PC-3 (cell line): ENCODE measurements around the gene DGKH. TPM values are rescaled to one million over a fixed set of nuclear protein-coding genes. Genes with fewer than 3 reads are reported as not detected.

Experiments
- ATAC-seq: fragments of 200-7000 bp; cut with Tn5 transposase; 2 replicates; pipeline ENCODE4 v1.9.1; 2020; ENCODE audit warnings: mild to moderate bottlenecking, moderate library complexity
- BruUV-seq: library from RNA; stranded (reverse); fragments of 400-500 nt; replicated peaks from 2 replicates; lab custom pipeline; 2021; lab: Mats Ljungman, UMichigan
- CTCF ChIA-PET: fragments of 300-600 bp; sonication (Branson Sonifier 250); formaldehyde crosslinking; loops from one replicate; lab custom pipeline; 2022; ENCODE audit warnings: antibody characterized with exemption; lab: Charles Lee
- POLR2A ChIA-PET: fragments of 300-600 bp; sonication (Branson Sonifier 250); formaldehyde crosslinking; loops from one replicate; lab custom pipeline; 2022; ENCODE audit warnings: antibody characterized with exemption; ENCODE audit not compliant: unreplicated experiment; lab: Charles Lee
- DNase-seq: peaks from one replicate; pipeline ENCODE4 v3.0.0-alpha.2; 2015
- H2AFZ ChIP-seq: fragments of 300-600 bp; sonication (generic); 2 replicates; pipeline ENCODE4 v1.6.0; 2016; ENCODE audit warnings: antibody characterized with exemption, low read length
- H3F3A ChIP-seq: fragments of 300-600 bp; sonication (generic); one replicate; pipeline ENCODE4 v1.6.0; 2017; ENCODE audit warnings: antibody characterized with exemption, low read length, control low read depth, mild to moderate bottlenecking; ENCODE audit not compliant: unreplicated experiment
- H3K27ac ChIP-seq: fragments of 300-600 bp; sonication (generic); 2 replicates; pipeline ENCODE4 v1.5.1; 2016; ENCODE audit warnings: mild to moderate bottlenecking, low read length
- H3K27me3 ChIP-seq: fragments of 300-600 bp; sonication (generic); 2 replicates; pipeline ENCODE4 v1.6.1; 2016; ENCODE audit warnings: low read length, mixed read lengths
- H3K36me3 ChIP-seq: fragments of 300-600 bp; sonication (generic); 2 replicates; pipeline ENCODE4 v1.6.1; 2016; ENCODE audit warnings: low read depth, mixed run types, low read length, mixed read lengths
- H3K4me1 ChIP-seq: fragments of 300-600 bp; sonication (generic); 2 replicates; pipeline ENCODE4 v1.5.1; 2016; ENCODE audit warnings: low read length; ENCODE audit not compliant: insufficient read depth
- H3K4me2 ChIP-seq: fragments of 300-600 bp; sonication (generic); 2 replicates; pipeline ENCODE4 v1.6.0; 2016; ENCODE audit warnings: low read length
- H3K4me3 ChIP-seq: fragments of 300-600 bp; sonication (generic); 2 replicates; pipeline ENCODE4 v1.5.1; 2016; ENCODE audit warnings: mild to moderate bottlenecking, low read length, mixed read lengths
- H3K79me2 ChIP-seq: fragments of 300-600 bp; sonication (generic); 2 replicates; pipeline ENCODE4 v1.6.1; 2017; ENCODE audit warnings: low read length, mixed read lengths
- H3K9ac ChIP-seq: fragments of 300-600 bp; sonication (generic); 2 replicates; pipeline ENCODE4 v1.6.0; 2016; ENCODE audit warnings: mild to moderate bottlenecking, low read length
- H3K9me2 ChIP-seq: fragments of 300-600 bp; sonication (generic); replicated peaks from 2 replicates; pipeline ENCODE4 v1.6.1; 2016; ENCODE audit warnings: mixed run types, low read length, mixed read lengths
- H3K9me3 ChIP-seq: fragments of 300-600 bp; sonication (generic); 2 replicates; pipeline ENCODE4 v1.6.1; 2016; ENCODE audit warnings: low read length, mixed read lengths
- H4K20me1 ChIP-seq: fragments of 300-600 bp; sonication (generic); 2 replicates; pipeline ENCODE4 v1.6.1; 2016; ENCODE audit warnings: low read length, mixed read lengths
- EZH2 ChIP-seq: fragments of 300-600 bp; sonication (generic); IDR thresholded peaks from one replicate; pipeline ENCODE4 v1.6.1; 2017; ENCODE audit warnings: antibody characterized with exemption, mild to moderate bottlenecking, low read length; ENCODE audit not compliant: unreplicated experiment
- EZH2phosphoT487 ChIP-seq: fragments of 300-600 bp; sonication (generic); IDR thresholded peaks from 2 replicates; pipeline ENCODE4 v1.6.1; 2018; ENCODE audit warnings: mild to moderate bottlenecking, antibody characterized with exemption, low read length, borderline replicate concordance
- intact Hi-C: fragments of 100-400 bp; cut with micrococcal nuclease; formaldehyde crosslinking; loops from 2 replicates; pipeline ENCODE4 v1.9.0; 2023
- total RNA-seq: library from RNA; depleted of rRNA; stranded (reverse); fragments of >200 nt; gene quantifications from 2 replicates; pipeline ENCODE4 v1.2.3, GENCODE V29; 2014
- TF ChIP-seq, protein P1 (sequence below): fragments of 300-600 bp; sonication (generic); conservative IDR thresholded peaks from 2 replicates; pipeline ENCODE4 v1.5.1; 2017; ENCODE audit warnings: antibody characterized with exemption, low read depth, mild to moderate bottlenecking, low read length

Gene DGKH
- total RNA-seq, 1 experiment from 2014 or later = 5.9 TPM

DNA sequence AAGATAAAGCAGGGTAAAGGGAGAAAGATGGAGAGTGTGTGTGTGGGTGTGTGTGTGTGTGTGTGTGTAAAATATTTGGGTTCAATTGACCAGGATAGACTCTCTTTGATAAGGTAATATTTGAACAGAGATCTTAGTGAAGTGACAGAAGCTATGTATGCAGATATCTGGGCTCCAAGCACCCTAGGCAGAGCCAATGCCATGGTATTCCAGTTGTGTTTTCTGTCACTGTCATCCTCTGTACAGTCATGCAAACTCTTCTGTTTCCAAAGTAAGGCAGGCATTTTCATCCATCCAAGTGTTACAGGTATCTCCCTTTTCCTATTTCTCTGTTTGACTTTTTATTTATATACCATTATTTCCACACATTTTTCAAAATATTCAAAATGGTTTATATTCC, 13.5 kb downstream of the DGKH start:
- Histone ChIP-seq H3K79me2 (peaks cover 10% of the 10 kb centered on the region), H3K27ac (no peak overlapping the region), H3K36me3 (peaks cover 6% of the 10 kb centered on the region; the same call in 1 of the 2 replicates), H3K9me2 (no peaks in the 10 kb centered on the region), H3K9ac (no peak overlapping the region), H3K27me3 (no peaks in the 10 kb centered on the region), H3K4me2 (no peak overlapping the region), H4K20me1 (no peaks in the 10 kb centered on the region), H3K4me3 (no peak overlapping the region), H2AFZ (no peak overlapping the region), H3F3A (no peaks in the 10 kb centered on the region), H3K4me1 (no peaks in the 10 kb centered on the region), H3K9me3 (no peaks in the 10 kb centered on the region)
- POLR2A ChIA-PET = no interaction called here
- intact Hi-C loops = no loop called here
- ATAC-seq = no peak
- no TSS peak for BruUV-seq
- no peak for DNase-seq
- CTCF ChIA-PET = no interaction called here
- TF ChIP-seq, protein P1, sequence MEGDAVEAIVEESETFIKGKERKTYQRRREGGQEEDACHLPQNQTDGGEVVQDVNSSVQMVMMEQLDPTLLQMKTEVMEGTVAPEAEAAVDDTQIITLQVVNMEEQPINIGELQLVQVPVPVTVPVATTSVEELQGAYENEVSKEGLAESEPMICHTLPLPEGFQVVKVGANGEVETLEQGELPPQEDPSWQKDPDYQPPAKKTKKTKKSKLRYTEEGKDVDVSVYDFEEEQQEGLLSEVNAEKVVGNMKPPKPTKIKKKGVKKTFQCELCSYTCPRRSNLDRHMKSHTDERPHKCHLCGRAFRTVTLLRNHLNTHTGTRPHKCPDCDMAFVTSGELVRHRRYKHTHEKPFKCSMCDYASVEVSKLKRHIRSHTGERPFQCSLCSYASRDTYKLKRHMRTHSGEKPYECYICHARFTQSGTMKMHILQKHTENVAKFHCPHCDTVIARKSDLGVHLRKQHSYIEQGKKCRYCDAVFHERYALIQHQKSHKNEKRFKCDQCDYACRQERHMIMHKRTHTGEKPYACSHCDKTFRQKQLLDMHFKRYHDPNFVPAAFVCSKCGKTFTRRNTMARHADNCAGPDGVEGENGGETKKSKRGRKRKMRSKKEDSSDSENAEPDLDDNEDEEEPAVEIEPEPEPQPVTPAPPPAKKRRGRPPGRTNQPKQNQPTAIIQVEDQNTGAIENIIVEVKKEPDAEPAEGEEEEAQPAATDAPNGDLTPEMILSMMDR = no peak
- TF ChIP-seq EZH2phosphoT487 = no peak
- no peak for TF ChIP-seq EZH2

DNA sequence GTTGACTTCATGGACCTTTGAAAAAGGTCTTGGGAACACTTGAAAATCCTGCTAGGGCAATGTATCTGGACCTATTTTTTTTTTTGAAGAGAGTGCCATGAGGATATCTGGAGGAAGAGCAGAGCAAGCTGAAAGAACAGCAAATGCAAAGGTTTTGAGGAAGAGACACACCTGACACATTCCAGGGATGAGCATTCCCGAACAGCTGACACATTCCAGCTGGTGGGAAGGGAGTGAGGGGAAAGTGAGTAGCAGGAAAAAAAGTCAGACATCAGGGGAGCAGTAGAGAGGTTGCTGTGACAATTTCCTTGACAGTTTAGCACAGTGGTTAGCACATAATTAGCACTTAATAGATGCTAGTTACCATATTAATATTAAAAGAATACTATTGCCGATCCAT, 14.7 kb downstream of the DGKH start:
- H2AFZ ChIP-seq = no peak overlapping the region
- no peaks in the 10 kb centered on the region for H3F3A ChIP-seq
- H3K27me3 ChIP-seq = no peaks in the 10 kb centered on the region
- peaks cover 6% of the 10 kb centered on the region; the same call in 1 of the 2 replicates for H3K36me3 ChIP-seq
- H3K79me2 ChIP-seq = peaks cover 6% of the 10 kb centered on the region; the same call in 1 of the 2 replicates
- H3K9me2 ChIP-seq = no peaks in the 10 kb centered on the region
- no peaks in the 10 kb centered on the region for H3K4me1 ChIP-seq
- no peak overlapping the region for H3K4me2 ChIP-seq
- H3K4me3 ChIP-seq = no peak overlapping the region
- intact Hi-C loops = no loop called here
- no peak overlapping the region for H3K27ac ChIP-seq
- ATAC-seq = no peak
- ChIA-PET CTCF (no interaction called here), POLR2A (no interaction called here)
- H4K20me1 ChIP-seq = no peaks in the 10 kb centered on the region
- H3K9ac ChIP-seq = no peak overlapping the region
- no peaks in the 10 kb centered on the region for H3K9me3 ChIP-seq
- BruUV-seq = no TSS peak
- TF ChIP-seq EZH2 (no peak), EZH2phosphoT487 (no peak)
- TF ChIP-seq, protein P1 = no peak
- no peak for DNase-seq

DNA sequence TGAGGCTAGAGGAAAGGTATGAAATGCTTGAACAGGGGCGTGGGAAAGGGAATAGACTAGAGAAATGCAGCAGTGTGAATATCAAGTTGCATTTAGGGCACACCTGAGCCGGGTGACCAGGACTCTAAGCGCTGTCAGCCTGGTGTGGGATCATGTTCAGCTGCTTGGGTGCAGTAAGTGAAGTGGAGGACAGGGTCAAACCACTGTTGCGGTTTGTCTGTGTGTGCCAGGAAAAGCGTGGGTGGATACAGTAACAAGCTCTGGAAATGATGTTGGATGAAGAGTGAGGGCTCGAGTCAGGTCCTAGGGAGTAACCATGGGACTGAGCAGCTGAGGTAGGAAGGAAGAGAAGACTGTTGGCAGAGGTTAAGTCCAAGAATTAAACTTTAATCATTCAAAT, 15.8 kb downstream of the DGKH start:
- DNase-seq (no peak), ATAC-seq (no peak)
- H3K9me3 ChIP-seq = no peaks in the 10 kb centered on the region
- no TSS peak for BruUV-seq
- H3K4me1 ChIP-seq = no peaks in the 10 kb centered on the region
- POLR2A ChIA-PET = no interaction called here
- no peak overlapping the region for H3K4me2 ChIP-seq
- no peaks in the 10 kb centered on the region for H3K9me2 ChIP-seq
- no peak overlapping the region for H3K27ac ChIP-seq
- H3K36me3 ChIP-seq = no peaks in the 10 kb centered on the region; the same call in 1 of the 2 replicates
- no peak overlapping the region for H3K9ac ChIP-seq
- TF ChIP-seq, protein P1 = no peak
- no peak for TF ChIP-seq EZH2phosphoT487
- no peak for TF ChIP-seq EZH2
- no peak overlapping the region for H3K4me3 ChIP-seq
- CTCF ChIA-PET = no interaction called here
- intact Hi-C loops = no loop called here
- H4K20me1 ChIP-seq = no peaks in the 10 kb centered on the region
- no peaks in the 10 kb centered on the region for H3F3A ChIP-seq
- peaks cover 6% of the 10 kb centered on the region; the same call in 1 of the 2 replicates for H3K79me2 ChIP-seq
- H2AFZ ChIP-seq = no peak overlapping the region
- H3K27me3 ChIP-seq = no peaks in the 10 kb centered on the region
